GM18873 (cell line): ENCODE measurements around the gene CD200.
"Not testable (repeated sequence)": the region's sequence is repeated elsewhere in the genome, so short reads cannot be mapped to it uniquely, and the experiment has no call there.

Experiments used
- ATAC-seq: cut with Tn5 transposase; IDR thresholded peaks from one replicate; pipeline ENCODE4 v1.9.1; 2021; ENCODE audit warnings: mild to moderate bottlenecking, moderate library complexity, moderate number of reproducible peaks; ENCODE audit not compliant: unreplicated experiment, low FRiP score

The CD200 gene

DNA sequence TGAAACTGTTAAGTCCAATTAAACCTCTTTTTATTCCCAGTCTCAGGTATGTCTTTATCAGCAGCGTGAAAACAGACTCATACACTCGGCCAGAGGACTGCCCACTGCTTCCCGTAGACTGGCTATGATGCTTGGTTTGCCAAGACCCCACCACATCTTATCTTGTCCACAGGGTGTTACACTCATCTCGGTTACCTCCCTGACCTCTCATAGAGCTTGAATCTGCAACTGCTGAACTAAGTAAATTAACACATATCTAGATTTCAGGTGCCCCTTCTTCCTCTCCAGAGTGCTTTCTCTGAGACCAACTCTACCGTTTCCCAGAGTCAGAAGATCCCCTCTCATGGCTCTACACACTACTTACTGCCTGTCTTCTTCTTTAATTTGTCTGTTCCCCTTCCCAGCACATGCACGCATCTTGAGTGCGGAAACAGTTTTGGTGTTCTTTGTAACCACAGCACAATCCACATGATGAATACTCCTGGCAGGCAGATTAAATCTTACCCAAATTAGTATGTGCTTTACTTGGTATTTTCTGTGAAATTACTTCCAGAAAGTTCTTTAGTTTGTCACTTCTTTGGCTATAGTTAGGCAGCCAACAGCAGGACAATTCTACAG lies 49.7 kb downstream of the CD200 start:
- no peak for ATAC-seq

DNA sequence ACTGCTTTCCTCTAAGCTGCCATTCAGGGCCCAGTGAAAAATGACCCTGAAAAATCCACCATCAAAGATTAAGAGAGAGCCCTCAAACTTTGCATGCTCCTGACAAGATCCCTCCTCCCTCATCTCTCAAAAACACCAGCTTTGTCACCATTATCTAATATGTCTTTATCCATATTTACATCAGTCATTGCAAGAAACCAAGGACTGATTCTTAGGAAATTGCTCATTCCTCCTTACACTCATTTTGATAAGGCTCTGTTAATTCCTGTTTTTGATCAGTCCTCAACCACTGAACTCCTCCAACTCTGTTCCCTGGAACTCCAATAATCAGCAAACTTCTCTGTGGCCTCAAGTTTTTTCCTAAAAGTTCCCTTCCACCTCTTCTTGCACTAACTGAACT lies 51.8 kb downstream of the CD200 start:
- no peak for ATAC-seq

DNA sequence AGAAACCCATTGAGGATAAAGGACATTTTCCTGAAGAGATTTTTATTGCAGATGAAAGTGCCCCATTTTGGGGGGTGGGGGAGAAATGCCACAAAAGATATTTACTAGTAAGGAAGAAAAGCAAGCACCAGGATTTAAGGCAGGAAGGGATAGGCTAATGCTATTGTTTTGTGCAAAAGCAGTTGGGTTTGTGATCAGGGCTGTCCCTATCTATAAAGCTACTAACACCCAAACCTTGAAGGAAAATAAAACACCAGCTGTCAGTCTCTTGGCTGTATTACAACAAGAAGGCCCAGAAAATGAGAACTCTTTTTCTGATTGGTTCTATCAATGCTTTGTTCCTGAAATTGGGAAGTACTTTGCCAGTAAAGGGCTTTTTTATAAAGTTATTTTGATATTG lies 56.0 kb downstream of the CD200 start:
- no peak for ATAC-seq

DNA sequence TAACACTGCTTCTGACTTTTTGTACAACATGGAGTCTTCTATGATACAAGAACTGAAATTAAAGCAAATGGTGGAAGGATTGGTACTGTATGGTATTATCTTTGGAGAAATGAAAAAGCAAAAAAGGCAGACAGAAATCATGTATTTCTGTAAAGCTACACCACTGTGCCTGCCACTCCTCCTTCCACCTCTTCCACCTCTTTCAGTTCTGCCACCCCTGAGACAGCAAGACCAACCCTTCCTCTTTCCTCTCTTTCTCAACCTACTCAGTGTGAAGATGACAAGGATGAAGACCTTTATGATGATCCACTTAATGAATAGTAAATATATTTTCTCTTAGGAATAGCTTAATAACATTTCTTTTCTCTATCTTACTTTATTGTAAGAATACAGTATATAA lies 57.0 kb downstream of the CD200 start:
- ATAC-seq, result no peak

DNA sequence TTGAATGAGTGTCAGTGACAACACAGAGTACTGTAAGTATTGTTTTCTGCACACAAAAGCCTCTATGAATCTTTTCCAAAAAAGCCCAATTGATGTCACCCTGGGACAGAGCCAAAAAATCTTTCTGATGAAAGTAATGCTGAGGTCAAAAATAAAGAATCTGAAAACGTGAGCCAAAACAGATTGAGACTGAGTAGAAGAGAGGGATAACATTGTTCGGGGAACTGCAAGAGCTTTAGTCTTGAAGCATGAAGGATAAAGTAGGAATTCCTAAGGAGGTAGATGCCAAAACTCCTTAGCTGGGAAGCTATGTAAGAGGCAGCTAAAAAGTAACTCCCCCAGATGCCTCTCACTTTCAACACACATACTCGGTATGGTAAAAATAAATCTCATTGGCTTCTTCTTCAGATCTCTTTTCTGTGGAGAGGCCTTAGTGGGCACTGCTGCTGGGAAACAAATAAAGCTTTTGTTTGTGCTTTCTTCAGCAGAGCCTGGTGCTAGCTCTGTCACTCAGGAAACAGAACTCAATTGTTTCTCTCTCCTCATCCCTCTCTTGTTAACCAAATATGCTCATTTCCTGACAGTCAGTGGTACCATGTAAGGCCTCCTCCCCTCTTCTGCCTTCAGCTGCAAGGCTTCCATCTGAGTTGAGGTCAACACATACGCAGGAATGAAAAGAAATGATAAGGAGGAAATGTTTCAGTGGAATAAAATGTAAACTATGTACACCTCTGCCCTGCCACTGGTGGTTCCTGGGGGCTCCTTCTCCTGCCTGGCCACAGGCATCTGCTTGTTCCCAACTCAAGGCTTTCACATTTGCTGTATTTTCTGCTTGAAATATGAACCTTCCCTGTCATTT lies 58.1 kb downstream of the CD200 start:
- ATAC-seq, result no peak

DNA sequence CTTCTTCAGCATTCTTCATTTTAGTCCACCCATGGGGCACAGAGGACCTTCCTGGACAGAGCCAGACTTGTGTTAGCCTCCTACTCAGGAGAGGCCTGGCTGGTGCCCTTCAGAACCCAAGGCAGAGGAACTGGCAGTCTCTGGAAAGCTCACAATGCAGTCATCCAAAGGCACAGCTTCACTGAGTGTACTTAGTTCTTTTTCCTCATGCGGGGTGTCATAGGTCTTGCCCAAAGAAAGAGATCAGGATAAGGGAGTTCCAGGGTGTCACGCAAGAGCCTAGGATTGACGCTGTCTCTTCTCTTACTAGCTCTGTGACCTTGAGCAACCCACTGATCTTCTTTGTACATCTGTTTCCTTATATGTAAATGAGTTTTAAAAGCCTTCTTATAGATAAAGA lies 58.7 kb downstream of the CD200 start:
- ATAC-seq, result no peak

DNA sequence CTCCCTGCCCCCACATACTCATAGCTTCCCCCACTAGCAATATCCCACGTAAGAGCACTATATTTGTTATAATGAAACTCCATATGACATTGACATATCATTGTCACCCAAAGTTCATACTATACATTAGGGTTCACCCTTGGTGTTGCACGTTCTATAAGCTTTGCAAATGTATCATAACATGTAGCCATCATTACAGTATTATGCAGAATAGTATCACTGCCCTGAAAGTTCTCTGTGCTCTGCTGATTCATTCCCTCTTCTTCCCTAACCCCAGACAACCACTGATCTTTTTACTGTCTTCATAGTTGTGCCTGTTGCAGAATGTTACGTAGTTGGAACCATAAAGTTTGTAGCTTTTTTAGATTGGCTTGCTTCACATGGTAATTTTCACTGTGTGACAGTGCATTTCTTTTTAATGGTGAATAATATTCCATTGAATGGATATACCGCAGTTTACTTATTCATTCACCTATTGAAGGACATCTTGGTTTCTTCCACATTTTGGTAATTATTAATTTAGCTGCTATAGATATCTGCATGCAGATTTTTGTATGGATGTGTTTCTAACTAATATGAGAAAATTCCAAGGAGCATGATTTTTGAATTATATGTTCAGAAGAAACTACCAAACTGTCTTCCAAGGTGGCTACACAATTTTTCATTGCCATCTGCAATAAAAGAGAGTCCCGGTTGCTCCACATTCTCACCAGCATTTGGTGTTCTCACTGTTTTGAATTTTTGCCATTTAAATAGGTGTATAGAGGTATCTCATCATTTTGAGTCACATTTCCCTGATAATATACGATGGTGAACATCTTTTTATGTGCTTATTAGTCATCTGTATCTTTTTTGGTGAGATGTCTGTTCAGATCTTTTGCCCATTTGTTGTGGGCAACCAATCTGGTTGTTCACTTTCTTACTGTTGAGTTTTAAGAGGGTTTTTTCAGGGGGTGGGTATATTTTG lies 59.7 kb downstream of the CD200 start:
- ATAC-seq, result no peak

DNA sequence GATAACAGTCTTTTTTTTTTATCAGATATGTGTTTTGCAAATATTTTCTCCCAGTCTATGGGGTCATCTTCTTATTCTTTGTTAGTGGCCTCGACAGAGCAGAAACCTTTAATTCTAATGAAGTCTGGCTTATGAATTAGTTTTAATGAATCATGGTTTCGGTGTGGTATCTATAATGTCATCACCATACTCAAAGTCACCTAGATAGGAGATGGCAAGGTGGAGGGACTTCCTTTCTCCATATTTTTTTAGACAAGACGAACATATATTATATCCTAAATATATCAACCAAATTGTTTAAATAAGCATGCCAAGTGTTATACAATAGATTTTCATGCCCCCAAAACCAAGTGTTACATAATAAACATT lies 60.4 kb downstream of the CD200 start:
- ATAC-seq, result no peak

DNA sequence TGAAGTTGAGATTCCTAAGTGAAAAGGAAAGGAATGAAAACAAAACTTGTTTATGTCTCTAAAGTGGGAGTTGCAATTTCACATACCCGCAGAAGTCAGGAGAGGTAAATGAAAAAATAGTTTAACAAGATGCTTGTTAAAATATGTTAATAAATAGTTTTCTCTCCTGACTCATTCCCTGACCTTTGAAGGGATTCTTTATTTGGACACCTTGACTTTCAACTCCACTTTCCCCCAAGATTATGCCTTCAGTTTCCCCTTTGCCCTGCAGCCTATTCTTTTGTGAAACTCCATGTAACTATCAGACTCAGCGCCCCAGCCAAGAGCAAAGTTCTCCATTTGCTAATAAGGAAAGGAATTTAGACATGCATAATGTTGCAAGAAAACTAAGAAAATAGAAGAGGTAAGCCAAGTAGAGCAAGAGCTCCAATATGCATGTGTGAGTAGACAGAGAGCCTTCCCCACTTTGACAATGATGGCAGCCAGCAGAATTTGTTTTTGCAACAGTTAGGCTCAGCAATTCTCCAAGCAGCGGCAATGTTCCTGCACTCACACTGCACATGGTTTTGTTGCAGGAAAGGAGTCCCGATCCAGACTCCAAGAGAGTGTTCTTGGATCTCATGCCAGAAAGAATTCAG lies 61.2 kb downstream of the CD200 start:
- no peak for ATAC-seq

DNA sequence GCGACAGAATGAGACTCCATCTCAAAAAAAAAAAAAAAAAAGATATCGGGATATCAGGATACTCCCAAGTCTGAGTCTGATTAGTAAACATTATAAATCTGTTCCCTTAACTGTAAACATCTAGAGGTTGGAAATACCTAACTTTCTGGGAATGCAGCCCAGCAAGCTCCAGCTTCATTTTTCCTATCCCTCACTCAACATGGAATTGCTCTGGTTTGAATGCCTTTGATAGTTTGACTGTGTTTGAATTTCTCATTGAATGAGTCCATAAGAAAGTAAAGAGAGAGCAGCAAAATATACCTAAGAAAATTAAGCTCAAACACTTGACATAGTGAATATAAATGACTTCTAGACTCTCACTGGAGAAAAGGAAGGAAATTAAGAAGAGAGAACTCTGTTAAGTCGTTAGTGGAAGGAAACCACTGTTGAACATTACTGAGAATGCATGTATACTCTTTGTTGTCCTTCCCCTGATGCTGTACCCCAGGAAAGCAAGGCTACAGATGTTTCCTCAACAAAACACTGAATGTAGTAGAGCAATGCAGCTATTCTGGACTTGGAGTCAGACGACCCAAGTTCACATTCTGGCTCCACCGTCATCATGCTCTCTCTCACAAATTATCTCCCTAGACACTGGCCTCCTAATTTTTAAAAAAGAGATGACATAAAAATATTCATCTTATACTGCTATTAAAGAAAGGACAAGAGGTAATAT lies 62.4 kb downstream of the CD200 start:
- ATAC-seq, result no peak

DNA sequence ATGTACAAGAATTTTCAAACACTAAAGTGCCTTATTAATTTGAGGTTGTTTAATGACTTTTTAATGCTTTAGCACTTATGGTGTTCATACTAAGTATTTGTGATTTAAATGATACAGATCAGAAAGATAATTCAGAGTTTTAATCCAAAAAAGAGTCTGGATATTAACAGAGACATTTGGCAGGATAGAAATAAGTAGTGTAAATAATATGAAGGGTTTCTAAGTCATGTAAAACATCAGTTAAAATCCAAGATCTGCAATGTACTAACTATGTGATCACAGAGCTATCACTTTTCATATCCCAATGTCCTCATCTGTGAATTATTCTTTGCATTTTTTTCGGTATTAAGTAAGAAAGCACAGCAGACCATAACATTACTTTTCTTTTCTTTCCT lies 62.9 kb downstream of the CD200 start:
- ATAC-seq, result no peak

DNA sequence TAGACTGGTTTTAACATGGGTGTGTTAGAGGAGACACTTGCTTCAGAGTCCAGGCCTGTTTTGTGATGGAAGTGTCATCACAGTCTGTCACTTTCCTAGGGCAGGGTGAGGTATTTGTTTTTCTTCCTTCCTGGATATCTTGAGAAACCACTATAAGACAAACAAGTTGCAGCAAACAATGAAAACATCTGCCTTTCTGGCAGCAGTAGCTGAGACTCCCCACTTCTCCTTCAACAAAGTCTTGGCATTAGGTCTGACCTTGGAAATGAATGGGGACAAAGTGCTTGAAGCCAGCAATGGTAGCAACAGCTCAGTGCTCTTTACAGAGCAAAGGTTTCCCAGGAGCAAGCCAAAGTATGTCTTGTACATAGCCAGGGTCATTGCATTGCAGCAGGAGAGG lies 64.6 kb downstream of the CD200 start:
- no peak for ATAC-seq

DNA sequence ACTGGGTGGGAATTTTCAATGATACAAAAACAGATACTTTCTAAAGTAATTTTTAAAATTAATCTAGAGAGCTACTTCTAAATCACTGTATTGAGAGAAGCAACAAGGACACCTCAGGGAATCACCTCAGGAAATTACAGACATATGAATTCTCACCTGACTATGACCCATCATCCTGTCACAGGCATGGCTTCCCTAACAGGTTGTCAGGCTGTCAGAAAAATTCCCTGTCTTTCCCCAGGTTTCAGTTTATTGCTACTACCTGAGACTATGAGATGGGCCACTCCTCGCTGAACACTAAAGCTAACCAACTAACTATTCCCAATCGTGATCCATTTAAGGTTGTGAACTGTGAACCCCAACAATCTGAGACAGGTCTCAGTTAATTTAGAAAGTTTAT lies 66.1 kb downstream of the CD200 start:
- ATAC-seq, result no peak

DNA sequence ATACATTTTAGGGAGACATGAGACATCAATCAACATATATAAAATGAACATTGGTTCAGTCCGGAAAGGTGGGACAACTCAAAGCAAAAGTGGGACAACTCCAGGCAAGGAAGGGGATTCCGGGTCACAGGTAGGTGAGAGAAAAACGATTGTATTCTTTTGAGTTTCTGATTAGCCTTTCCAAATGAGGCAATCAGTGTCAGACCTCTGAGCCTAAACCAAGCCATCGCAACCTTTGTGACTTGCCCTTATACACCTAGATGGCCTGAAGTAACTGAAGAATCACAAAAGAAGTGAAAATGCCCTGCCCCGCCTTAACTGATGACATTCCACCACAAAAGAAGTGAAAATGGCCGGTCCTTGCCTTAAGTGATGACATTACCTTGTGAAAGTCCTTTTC lies 66.6 kb downstream of the CD200 start:
- ATAC-seq, result not testable (repeated sequence)

DNA sequence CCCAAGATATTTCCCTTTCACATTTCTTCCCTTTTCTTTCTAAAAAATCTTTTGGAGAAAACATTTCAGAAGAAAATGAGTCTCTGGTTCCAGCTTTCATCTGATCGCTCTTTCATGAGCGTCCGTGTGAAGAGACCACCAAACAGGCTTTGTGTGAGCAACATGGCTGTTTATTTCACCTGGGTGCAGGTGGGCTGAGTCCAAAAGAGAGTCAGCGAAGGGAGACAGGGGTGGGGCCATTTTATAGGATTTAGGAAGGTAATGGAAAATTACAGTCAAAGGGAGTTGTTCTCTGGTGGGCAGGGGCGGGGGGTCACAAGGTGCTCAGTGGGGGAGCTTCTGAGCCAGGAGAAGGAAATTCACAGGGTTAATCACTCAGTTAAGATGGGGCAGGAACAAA lies 67.4 kb downstream of the CD200 start:
- ATAC-seq, result not testable (repeated sequence)

DNA sequence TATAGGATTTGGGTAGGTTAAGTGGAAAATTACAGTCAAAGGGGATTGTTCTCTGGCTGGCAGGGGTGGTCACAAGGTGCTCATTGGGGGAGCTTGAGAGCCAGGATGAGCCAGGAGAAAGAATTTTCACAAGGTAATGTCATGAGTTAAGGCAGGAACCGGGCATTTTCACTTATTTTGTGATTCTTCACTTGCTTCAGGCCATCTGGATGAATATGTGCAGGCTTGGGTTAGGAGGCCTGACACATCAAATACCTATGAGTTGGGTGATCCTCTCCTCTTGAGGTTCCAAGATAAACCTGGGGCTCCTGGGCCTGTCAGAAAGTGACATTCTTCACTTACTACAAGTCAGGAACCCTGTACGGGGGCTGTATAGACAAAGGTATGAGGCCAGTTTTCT lies 68.7 kb downstream of the CD200 start:
- ATAC-seq, result no peak

DNA sequence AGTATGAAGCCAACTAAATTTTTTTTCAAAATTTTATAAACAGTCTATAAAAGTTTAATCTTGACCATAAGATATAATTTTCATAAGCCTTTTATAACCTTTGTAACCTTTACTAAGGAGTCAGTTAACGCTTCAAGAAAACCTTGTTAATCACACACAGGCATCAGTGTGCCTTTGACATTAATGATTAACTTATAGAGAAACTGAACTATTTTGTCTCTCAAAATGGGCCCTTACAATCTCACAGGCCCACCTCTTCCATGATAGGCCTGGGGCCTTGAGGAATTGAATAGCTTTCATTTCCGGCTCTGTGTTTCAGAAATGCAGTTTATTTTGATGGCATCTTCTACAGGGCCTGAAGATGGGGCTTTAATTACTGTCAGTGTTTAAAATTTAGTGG lies 70.1 kb downstream of the CD200 start:
- no peak for ATAC-seq

DNA sequence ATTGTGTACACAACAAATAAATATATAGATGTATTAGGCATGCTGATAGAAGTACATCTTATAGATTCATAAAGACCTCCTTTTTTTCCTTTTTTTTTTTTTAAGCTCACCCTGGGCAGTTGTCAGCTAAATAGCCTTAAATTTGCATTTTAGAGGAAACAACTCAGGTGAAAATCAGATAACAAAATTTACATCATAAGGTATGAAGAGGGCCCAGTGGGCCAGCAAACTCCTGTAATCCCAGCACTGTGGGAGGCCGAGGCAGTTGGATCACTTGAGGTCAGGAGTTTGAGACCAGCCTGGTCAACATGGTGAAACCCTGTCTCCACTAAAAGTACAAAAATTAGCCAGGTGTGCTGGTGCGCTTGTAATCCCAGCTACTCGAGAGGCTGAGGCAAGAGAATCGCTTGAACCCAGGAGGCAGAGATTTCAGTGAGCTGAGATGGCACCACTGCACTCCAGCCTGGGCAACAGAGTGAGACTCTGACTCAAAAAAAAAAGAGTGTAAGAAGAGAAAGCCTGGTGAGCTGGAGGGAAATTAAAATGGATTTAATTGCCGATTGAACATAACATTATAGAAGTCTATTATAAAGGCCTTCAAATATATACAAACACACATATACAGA lies 72.1 kb downstream of the CD200 start:
- not testable (repeated sequence) for ATAC-seq

DNA sequence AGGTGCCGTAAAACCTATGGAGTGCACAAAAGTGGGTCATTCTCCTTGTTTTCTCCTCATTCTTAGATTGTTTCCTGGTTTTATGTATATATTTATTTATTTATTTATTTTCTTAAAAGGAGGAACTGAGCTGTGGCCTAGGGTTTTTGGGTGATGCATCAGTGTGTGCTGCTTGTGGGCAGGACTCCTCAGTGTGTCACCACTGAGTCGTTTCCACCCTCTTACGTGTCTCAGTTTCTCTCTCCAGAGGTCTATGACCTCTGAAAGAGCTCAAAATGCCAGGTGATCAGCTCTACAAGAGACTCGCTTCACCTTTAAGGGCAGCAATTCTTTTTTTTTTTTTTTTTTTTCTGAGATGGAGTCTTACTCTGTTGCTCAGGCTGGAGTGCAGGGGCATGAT lies 72.9 kb downstream of the CD200 start:
- peak; percentile 47 for ATAC-seq
